Measurements from ENCODE around the gene OR10A3.
"Not testable (repeated sequence)": the region's sequence is repeated elsewhere in the genome, so short reads cannot be mapped to it uniquely, and the experiment has no call there.

Gene OR10A3

GRCh38 chr11:7941608-7942007 lies at the start of gene OR10A3:
Gene OR10A3 (minus strand): TSS chr11:7941708. CDS start chr11:7939520, 2,188 bp downstream.
- no peak for DNase-seq

- DNase-seq: not testable (repeated sequence)
Measured at GRCh38 chr11:7987560-7987883, 46.0 kb upstream of the OR10A3 start.

GRCh38 chr11:7986768-7987559 lies 45.5 kb upstream of the OR10A3 start, which contains the start of gene EIF3F:
Gene EIF3F (plus strand): TSS chr11:7987337. CDS start chr11:7987353, 16 bp downstream.
- DNase-seq: peak; percentile 99

GRCh38 chr11:7983832-7984590 lies 42.5 kb upstream of the OR10A3 start:
- DNase-seq: no peak

GRCh38 chr11:7982582-7983119 lies 41.1 kb upstream of the OR10A3 start:
- no peak for DNase-seq

GRCh38 chr11:7981619-7982157 lies 40.2 kb upstream of the OR10A3 start:
- DNase-seq: no peak

GRCh38 chr11:7977232-7977917 lies 35.9 kb upstream of the OR10A3 start:
- DNase-seq: no peak

GRCh38 chr11:7974668-7975067 lies 33.2 kb upstream of the OR10A3 start:
- DNase-seq: no peak

GRCh38 chr11:7973011-7973410 lies 31.5 kb upstream of the OR10A3 start:
- DNase-seq: no peak

GRCh38 chr11:7971846-7972245 lies 30.3 kb upstream of the OR10A3 start:
- no peak for DNase-seq

- DNase-seq: no peak
Measured at GRCh38 chr11:7969756-7970646, 28.5 kb upstream of the OR10A3 start.

GRCh38 chr11:7968686-7969085 lies 27.2 kb upstream of the OR10A3 start:
- DNase-seq: no peak

GRCh38 chr11:7967826-7968225 lies 26.3 kb upstream of the OR10A3 start:
- no peak for DNase-seq

- DNase-seq: no peak
Measured at GRCh38 chr11:7967097-7967496, 25.6 kb upstream of the OR10A3 start.

GRCh38 chr11:7965386-7965785 lies 23.9 kb upstream of the OR10A3 start, which contains the start of gene NLRP10:
Gene NLRP10 (minus strand): TSS chr11:7965447. CDS start chr11:7963495, 1,952 bp downstream.
- no peak for DNase-seq

GRCh38 chr11:7964873-7965272 lies 23.4 kb upstream of the OR10A3 start:
- DNase-seq: no peak

- DNase-seq: no peak
Measured at GRCh38 chr11:7964261-7964660, 22.8 kb upstream of the OR10A3 start.

- DNase-seq: no peak
Measured at GRCh38 chr11:7955191-7955590, 13.7 kb upstream of the OR10A3 start.

- DNase-seq: no peak
Measured at GRCh38 chr11:7949934-7950333, 8.4 kb upstream of the OR10A3 start.

- DNase-seq: no peak
Measured at GRCh38 chr11:7944123-7944522, 2.6 kb upstream of the OR10A3 start.

GRCh38 chr11:7941146-7941545 lies 362 bp downstream of the OR10A3 start:
- DNase-seq: no peak

- DNase-seq: no peak
Measured at GRCh38 chr11:7936615-7937014, 4.9 kb downstream of the OR10A3 start.

Data from NCI-H1092 treated with DMSO at 0.1 percent for 48 hours (cell line).